IPS-NIHi7 (cell line): ENCODE measurements around the gene TET1.
"Not testable (repeated sequence)": the region's sequence is repeated elsewhere in the genome, so short reads cannot be mapped to it uniquely, and the experiment has no call there.

Experiments used
- DNase-seq: peaks from one replicate; pipeline ENCODE4 v3.0.0; 2012; ENCODE audit warnings: mixed read lengths; ENCODE audit errors: extremely low spot score

Gene TET1

DNA sequence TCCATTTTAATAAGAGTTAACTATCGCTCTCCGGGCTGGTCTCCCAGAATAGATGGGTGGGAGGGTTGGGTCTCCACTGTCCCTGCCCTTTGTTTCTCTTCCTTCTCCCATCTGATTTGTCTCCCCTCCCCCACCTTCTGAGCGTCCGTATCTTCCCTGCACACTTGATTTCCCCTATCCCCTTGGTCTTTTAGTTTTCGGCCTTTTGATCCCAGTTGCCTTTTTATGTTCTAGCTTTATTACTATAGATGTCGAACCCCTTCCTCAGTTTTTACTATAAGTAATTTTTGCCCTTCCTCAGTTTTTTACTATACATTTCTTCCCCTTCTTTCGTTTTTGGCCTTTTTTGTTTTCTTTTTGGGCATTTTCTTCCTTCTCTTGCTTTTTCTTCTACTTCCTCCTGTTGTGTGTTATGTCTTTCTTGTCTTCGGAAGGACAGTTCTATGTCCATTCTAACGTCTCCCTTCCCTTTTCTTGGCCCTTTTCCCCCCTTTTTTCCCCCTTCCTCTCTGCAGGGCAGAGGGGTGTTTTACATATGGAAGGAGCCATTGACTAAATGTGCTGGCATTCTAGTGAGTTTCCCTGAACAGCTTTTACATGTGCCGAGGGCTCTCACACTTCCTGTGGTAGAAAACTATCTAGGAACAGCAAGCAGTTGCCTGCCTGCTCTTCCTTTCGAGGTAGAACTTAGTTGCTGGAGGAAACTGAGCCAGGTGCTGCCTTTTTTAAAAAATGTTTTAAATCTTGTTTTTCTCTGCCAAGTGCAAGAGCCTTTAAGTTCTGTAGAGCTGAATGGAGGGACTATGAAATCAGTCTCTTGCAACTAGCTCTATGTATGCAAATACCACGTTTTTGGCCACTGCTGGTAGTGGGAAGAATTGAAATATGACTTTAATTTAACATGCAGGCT is 2.8 kb downstream of the TET1 start:
- DNase-seq, result peak; percentile 62

DNA sequence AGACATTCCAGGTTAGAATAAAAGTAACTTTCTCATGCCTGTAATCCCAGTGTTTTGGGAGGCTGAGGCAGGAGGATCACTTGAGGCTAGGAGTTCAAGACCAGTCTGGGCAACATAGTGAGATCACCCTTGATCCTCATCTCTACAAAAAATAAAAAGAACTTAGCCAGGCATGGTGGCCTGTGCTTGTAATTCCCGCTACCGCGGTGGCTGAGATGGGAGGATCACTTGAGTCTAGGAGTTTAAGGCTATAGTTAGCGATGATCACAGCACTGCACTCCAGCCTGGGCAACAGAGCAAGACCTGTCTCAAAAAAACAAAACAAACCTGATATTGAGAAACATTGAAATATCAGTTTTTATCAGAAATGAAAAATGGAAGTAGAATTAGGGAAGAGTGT is 4.6 kb downstream of the TET1 start:
- no peak for DNase-seq

DNA sequence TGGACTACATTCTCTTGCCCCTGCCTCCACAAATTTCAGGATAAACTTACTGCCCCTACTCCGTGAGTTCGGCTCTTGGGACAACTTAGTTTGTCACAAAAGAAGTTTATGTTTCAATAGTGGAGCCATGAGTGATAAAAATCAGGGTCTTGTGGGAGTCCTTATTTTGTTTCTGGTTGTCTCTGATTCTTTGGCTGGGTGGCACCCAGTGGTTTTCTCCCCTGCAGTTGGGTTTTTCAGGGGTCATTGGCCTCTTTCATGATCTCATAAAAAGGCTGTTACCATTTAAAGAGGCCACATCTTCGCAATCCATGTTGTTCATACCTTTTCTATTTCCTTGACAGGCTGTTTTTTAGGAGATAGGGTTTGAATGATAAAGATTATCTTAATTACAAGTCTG is 5.5 kb downstream of the TET1 start:
- DNase-seq, result no peak

DNA sequence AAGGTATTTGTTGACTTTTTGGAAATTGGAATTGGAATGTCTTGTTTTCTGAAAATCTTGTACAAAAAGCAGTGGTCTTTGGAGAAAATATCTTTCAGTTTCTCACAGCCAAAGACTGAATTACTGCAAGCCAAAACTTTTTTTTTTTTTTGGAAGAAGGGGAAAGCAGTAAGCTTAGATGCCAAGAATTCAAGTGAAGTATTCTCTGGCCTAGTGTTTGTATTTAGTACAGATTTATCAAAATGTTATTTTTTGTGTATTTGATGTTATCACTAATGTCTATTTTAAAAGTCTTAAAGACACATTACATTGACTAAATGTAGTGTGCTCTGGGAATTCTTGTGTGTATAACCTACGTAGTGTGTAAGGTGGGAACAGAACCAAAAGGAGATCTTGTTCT is 6.2 kb downstream of the TET1 start:
- no peak for DNase-seq

DNA sequence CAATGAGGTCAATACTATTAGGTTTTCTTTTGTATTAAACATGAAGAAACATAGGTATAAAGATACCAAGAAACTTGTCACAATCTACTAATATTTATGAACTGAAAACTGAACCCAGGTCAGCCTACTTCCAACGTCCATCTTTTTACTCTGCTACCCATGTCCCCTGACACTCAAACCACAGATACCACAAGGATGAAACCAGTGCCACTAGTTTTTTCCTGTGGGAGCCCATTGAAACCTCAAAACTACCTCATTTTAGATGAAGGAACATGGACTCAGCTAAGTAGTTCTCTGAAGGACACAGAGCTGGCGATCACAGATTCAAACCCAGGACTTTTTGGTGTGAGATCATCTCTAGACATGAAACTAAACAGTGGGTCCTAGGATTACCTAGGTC is 6.8 kb downstream of the TET1 start:
- no peak for DNase-seq

DNA sequence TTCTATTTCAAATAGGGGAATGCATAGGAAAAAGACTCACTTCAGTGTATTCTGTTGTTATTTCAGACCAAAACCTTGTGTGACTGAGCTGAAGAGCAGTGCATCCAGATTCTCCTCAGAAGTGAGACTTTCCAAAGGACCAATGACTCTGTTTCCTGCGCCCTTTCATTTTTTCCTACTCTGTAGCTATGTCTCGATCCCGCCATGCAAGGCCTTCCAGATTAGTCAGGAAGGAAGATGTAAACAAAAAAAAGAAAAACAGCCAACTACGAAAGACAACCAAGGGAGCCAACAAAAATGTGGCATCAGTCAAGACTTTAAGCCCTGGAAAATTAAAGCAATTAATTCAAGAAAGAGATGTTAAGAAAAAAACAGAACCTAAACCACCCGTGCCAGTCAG is 12.0 kb downstream of the TET1 start:
- no peak for DNase-seq

DNA sequence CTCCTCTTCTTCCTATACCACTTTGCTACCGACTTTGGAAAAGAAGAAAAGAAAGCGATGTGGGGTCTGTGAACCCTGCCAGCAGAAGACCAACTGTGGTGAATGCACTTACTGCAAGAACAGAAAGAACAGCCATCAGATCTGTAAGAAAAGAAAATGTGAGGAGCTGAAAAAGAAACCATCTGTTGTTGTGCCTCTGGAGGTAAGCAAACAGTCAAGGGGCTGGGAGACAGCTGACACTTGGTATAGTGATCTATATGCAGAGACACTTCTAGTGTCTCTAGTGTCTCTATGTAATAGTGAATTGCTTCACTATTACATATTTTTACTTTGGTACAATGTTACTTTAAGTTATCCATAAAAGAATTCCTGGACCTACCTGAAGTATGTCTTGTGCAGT is 13.9 kb downstream of the TET1 start:
- DNase-seq, result no peak

DNA sequence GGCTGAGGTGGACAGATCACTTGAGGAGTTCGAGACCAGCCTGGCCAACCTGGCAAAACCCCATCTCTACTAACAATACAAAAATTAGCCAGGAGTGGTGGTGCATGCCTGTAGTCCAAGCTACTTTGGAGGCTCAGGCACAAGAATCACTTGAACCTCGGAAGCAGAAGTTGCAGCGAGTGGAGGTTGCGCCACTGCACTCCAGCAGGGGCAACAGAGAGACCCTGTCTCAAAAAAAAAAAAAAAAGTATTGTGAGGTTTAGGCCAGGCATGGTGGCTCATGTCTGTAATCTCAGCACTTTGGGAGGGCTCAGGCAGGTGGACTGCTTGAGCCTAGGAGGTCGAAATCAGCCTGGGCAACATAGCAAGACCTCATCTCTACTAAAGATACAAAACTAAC is 16.0 kb downstream of the TET1 start:
- DNase-seq, result no peak

DNA sequence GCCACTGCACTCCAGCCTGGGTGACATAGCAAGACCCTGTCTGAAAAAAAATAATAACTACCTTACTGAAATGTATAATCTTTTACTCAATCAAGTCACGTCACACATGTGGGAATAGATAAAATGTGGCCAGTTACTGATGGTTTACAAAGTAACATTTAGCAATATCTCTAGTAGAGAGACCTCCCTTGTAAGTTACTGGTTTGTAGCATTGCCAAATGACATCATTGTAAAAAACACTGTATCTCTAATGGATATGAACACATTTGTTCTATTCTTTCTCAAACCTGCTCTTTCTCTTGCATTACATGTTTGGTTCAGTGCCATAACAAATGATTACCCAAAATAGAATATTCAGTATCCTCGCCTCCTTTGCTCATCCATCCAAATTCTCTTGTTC is 18.8 kb downstream of the TET1 start:
- DNase-seq, result no peak

DNA sequence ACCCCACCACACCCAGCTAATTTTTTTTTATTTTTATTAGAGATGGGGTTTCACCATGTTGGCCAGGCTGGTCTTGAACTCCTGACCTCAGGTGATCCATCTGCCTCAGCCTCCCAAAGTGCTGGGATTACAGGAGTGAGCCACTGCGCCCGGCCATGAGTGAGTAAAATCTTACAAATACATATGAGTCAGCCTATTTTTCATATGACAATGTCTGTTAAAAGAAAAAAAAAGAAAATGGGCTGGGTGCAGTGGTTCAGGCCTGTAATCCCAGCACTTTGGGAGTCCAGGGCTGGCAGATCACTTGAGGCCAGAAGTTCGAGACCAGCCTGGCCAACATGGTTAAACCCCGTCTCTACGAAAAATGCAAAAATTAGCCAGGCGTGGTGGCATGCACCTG is 24.1 kb downstream of the TET1 start:
- DNase-seq, result not testable (repeated sequence)

DNA sequence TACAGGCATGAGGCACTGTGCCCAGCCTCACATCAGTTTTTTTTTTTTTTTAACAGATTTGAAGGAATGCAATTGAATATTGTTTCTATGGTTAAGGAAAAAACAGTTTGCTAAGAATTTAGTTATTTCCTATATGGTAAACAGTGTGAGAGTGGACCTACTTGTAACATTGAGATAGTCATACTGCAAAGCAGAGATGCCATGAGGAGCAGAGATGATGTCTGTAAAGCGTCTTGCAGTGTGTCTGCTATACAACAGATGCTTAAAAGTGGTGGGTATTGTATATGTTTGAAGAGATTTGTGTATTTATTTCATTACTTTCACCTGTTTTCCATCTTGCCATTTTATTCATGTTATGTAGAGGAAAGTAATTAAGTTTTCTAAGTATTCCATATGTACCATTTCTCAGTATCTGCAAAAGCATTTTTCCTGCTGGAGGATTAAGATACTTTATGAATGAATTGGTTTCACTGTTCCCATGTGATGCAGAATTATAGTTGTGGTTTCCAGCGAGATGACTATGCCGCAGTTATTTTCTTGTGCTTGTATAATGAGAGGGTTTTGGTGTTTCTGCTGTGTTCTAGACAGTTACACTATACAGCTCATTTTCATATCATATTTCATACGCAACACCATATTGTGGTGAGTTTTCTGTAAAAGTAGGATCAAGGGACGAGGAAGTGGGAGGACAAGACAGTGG is 26.6 kb downstream of the TET1 start:
- no peak for DNase-seq

DNA sequence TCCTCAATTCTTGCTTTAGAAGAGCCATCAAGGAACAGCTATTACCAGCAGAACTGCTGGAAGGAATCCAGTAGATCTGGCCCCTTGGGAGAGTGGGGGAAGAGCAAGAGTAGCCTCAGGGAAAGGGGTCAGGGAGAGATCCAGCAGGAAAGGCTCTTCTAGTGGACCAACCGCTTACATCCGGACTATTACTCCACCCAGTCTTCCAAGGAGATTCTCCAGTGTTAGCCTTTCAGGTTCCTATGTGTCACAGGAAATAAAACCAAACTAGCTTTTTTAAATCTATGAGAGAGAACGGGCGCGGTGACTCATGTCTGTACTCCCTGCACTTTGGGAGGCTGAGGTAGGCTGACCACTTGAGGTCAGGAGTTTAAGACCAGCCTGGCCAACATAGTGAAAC is 34.3 kb downstream of the TET1 start:
- peak; percentile 14 for DNase-seq

DNA sequence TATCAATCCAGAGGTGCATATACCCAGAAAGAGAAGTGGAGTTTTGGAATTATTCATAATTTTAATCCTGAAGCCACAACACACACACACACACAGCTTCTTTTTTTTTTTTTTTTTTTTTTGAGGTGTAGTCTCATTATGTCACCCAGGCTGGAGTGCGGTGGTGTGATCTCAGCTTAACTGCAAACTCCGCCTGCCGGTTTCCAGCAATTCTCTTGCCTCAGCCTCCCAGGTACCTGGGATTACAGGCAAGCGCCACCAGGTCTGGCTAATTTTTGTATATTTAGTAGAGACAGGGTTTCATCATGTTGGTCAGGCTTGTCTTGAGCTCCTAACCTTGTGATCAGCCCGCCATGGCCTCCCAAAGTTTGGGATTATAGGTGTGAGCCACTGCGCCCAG is 35.4 kb downstream of the TET1 start:
- DNase-seq, result no peak

DNA sequence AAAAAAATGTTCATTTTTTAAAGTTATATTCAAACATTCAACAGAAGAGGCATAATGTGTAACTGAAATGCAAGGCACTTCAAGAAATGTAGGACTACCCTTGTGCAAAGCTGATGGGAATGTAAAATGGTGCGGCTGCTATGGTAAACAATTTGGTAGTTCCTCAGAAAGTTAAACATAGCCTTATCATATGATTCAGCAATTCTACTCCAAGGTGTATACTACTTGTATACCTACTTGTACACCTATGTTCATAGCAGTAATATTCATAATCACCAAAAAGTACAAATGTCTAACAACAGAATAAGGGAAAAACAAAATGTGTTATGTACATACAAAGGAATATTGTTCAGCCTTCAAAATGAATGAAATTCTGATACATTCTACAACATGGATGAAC is 37.3 kb downstream of the TET1 start:
- no peak for DNase-seq

DNA sequence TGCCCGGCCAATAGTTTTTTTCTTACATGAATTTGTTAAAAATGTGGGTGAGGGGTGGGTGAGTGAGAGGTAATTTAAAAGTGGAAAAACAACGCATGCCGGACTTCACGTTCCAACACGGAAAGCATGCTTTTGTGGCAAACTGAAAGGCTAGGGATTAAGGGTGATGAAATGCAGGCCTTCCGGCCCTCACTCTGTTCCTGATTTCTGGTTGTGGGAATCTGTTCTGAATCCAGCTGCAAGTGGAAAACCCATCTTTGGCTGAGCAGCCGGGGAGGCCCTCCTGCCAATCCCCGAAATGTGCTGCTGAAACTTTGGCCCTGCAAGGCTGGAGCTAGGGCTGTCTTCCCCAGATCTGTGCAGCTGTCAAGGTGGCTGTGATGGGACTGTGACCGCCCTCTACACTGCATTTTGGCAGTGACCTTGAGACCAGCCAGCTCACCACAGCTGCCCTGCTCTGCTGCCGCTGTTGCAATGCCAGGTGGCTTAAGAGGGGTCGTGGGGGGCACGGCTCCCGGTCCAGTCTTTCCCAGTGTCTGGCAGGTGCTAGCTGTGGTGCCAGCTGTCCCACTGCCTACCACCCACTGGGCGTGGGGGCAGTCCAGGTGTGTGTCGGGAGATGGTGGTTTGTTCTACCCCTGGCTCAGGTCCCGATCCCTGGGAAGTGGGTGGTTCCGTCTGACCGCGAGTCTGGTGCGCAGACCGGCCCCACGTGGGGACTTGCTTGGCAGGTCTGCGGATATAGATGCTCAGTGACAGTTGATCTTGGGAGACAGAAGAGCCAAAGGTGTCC is 39.0 kb downstream of the TET1 start:
- DNase-seq, result peak; percentile 36

DNA sequence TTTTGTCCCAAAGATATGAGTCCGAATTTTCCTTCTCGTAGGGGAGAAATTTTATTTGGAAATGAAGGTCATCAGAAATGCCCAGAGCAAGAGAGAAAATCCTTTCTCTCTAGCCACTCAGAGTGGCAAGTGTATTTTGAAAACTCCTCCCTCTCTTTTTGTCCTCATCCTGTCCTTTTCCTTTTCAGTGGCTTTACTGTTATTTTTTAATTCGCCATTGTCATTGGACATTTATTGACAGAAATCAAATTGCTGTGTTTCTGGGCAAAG is 39.6 kb downstream of the TET1 start:
- no peak for DNase-seq

DNA sequence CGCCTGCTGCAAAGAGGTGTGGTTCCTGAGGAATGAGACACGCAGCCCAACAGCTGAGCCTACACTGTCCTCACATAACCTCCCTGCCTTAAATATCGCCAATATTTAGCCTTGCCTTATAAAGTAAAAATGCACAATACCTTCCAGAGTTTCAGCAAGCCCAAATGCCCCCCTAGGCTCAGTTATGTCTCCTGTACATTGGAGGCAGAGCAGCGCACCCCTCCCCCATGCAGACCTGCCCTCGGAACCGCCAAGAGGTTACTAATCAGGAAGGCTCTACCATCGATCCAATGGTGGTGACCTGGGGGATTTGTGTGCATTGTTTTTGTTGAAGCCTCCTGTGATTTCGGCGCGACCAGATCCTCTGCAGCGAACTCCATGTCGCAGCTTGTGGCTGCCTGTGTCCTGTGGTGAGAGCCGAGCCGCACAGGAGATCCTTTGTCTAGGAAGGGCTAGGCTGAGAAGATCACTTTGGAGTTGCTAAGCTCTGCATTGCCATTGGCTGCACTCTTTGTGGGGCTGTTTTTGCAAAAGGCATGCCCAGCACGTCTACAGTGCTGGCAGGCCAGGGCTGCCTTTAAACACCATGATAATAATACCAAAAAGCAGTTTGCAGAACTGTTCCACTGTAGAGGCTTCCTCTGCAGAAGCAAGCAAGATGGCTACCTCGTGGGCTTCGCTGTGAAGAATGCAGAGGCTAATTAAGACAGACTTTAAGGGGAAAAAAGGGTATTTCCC is 40.1 kb downstream of the TET1 start:
- peak; percentile 93 for DNase-seq

DNA sequence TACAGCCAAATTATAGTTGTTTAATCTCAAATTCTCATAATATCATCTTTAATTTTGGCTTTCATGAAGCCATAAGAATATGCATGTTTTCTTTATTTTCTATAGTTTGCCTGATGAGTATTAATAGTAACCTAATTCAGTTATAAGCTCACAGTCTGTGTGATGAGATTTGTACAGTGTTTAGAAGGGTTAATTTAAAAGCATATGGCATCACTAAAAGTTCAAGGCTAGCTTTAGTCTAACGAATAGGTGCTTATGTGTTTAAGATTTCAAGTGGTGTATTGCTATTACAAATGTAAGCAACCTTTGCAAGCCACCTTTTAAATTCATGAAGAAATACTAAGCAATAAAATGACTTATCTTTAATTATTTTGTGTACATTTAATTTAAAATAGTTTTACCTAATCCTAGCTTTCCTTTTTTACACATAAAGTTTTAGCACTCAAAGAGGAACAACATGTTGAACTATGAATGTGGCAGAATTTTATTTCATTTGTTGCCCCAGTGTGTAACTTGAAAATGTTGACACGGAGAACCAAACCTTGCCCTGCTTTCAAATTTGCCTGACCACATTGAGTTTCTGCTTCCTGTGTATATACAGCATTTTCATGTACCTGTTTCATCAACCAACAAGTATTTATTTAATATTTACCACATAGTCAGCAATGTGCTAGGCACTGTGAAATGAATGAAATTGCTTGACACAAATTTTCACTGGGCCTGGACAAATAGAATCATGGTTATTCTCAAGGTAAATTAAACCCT is 41.5 kb downstream of the TET1 start:
- no peak for DNase-seq

DNA sequence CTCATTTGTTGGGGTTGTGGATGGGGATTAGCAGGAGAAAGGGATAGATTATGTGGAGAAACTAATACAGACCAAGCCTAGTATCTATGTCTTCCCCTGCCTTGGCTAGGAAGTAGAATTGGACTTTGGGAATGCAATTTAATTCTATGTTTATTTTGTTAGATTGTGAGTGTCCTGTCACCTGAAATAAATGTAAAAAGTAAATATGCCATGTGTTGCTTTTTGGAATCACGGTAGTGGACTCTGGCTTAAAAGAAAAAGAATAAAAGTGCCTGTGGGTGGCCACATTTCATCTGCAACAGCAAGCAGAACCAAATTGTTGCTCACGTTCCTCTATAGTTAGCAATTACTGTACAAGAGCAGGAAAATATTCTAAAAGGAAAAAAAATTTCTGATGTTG is 42.3 kb downstream of the TET1 start:
- DNase-seq, result no peak

DNA sequence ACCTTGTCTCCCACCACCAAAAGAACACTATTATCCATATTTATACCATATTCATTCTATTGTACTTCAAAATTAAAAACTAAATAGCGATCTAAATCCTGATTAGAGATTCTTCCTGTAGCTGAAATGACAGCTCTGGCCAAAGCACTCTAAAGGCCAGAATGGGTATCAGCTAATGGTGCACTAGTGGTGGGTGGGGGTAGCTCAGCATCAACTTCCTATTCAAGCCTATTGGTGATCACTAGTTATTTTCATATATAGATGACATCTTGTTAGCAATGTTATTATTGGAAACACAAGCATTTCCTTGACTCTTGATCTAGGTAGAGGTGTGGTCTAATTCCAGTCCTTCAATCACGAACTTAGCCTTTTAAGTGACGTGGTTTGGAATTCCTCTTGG is 43.6 kb downstream of the TET1 start:
- no peak for DNase-seq

DNA sequence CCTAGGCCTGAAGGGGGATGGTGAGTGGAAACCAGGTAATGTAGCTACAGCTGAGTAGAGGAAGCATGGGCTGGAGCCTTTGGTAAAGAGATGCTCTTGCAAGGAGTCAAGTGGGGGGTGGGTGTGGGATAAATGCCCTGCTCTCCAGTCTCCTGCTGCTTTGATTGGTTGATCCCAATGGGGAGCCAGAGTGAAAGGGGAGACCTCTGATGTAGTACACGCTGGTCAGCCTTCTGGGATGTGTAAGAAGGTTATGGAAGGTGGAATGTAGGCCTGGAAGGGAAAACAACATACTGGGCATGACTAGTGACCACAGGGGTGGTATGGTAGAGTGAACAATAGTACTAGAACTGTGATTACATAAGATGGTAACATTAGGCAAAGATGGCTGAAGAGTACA is 44.3 kb downstream of the TET1 start:
- DNase-seq, result no peak
